Astrocyte of the hippocampus (primary cell): ENCODE data around the gene UBTD1.
A peak's percentile ranks its signal among the peaks of the same experiment; 100 is the strongest.
"Not testable (repeated sequence)": the region's sequence is repeated elsewhere in the genome, so short reads cannot be mapped to it uniquely, and the experiment has no call there.

Experiments used
- DNase-seq: peaks from one replicate; pipeline ENCODE4 v3.0.0; 2011; ENCODE audit warnings: low read depth, low spot score

Gene UBTD1

DNA sequence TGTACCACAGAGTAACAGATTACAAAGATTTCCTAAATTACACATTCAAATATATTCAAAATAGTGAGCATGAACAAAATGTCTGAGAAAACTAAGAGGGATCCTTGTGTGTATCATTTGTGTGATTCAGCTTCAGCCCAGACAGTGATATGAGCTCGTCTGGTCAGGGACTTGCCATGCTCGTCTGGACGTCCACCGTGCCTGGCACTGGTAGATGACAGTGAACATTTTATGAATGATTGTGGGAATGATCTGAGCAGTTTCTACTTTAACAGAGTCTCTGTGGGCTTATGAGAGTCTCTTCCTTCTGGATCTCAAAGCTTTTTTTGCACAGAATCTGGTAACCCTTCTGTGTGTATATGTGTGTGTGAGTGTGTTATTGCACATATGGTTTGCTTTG is 39.7 kb downstream of the UBTD1 start:
- peak; percentile 64 for DNase-seq

DNA sequence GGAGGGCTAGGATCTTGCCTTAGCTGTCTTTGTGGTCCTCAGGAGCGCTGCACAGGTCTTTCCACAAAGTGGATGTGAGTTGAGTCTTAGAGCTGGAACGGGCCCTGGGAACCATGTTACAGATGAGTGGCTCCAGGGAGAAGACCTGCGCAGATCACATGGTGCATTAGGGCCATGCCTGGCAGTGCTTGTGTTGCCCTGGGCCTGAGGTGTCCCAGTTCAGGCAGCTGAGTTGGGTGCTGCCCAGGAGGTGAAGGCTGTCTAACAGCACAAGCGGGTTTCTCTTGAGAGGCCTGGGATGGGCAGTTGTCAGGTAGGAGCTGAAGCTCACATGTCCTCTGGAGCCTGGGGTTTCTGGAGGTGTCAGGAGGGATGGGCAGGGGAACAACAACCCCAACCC is 40.1 kb downstream of the UBTD1 start:
- no peak for DNase-seq

DNA sequence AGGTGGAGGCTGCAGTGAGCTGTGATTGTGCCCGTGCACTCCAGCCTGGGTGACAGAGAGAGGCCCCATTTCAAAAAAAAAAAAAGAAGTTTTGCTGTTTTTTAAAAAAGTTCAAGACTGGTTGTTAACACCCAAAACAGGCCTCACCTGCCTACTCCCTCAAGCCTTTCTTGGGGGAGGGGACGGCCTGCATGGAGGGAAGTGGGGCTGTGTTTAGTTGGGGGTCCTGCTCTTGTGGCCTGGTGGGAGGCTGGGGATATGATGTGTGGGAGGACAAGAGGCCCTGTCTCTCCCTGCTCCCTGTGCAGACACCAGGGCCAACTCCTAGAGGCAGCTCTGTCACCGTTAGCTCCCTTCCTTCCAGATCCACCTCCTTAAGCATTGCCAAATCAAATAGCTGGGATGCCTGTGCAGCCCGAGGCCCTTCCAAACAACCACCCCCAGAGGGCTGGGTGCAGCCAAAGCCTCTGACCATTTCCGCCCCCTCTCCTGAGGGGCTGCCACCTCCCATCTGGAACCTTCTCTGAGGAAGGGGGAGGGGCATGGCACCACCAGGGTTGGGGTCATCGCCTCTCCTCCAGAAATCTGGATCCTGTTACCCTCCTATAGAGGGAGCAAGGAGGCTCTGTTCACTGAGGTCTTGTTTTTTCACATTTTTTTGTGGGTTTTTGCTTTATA is 40.9 kb downstream of the UBTD1 start:
- peak; percentile 90 for DNase-seq

DNA sequence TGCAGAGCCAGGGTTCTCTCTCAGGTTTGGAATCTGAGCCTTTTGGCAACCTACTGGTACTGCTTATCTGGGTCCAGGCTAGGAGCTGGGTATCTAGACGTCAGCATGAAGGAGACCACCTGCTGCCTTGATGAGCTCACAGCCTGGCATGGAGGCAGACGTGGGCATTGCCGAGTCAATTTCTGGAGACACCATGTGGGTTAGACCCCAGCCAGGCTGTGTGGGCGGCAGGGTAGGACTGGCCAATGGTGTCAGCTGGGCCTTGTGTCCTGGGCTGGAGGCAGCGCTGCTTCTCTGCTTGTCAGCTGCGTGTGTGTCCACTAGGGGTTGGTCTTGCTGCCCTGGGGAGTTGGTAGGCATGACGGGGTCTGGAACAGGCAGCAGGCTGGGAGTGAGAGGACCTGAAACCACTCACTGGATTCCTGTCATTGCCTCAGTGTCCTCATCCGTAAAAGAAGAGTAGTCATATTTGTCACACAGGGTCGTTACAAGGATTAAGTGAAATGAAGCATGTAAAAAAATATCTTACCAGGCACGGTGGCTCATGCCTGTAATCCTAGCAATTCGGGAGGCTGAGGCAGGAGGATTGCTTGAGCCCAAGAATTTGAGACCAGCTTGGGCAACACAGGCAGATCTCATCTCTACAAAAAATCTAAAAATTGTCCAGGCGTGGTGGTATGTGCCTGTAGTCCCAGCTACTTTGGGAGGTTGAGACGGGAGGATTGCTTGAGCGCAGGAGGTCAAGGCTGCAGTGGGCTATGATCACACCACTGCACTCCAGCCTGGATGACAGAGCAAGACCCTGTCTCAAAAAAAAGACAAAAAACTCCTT is 42.2 kb downstream of the UBTD1 start:
- no peak for DNase-seq

DNA sequence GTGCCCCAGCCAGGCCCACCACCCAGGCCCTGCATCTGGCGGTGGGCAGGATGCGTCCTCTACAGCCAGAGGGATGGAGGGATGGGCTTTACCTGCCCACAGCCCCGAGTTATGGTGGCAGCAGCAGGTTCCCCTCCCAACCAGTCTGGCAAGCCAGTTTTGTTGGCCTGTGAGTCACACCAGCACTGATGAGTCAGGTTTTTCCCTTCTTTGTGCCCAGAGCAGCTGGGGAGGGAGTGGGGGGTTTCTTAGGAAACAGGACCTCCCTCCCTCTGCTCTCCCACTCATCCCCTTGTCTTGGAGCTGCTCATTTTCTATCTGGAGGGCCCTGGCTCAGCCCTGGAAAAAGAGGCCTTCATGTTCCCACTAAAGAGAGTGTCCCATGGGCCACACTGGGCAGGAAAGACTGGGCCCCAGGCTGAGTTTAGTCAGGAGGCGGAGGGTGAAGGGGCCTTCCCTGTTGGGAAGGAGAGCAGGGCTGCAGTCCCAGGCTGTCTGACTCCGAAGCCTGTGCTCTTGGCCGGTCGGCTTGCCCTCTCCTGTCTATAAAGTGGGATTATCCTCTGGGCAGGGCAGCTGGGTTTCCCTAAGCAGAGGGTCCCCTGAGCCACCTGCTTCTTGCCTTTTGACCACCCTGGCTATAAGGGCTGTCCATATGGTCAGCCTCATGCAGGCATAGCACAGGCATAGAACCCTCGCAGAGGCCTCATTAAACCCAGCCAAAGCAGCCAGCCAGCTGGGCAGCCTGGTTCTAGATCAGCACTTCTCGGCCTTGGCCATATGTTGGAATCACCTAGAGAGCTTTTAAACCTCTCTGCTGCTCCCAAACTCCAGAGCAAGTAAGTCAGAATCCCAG is 43.7 kb downstream of the UBTD1 start:
- peak; percentile 96 for DNase-seq

DNA sequence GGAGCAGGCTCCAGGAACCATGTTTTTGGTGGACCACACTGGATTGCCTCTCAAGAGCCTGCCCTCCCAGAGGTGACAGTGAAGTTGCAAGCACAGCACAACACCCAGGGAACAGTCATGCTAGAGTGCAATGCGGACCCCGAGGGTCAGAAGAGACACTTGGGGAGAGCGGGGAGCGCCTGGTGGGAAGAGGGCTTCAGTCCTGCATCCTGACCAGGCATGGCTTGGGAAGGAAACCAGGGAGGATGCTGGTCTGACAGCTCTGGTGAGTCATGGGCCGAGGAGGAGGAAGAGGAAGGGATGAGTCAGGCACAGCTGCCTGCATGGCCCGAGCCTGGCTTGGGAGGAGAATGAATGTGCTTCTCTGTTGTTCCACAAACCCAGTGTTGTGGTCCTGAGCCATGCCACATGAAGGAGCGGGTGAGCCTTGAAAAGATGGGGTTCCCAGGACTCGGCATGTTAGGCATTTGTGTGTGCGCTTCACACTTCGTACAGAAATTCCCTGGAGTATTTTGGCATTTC is 44.4 kb downstream of the UBTD1 start:
- DNase-seq: peak; percentile 95

DNA sequence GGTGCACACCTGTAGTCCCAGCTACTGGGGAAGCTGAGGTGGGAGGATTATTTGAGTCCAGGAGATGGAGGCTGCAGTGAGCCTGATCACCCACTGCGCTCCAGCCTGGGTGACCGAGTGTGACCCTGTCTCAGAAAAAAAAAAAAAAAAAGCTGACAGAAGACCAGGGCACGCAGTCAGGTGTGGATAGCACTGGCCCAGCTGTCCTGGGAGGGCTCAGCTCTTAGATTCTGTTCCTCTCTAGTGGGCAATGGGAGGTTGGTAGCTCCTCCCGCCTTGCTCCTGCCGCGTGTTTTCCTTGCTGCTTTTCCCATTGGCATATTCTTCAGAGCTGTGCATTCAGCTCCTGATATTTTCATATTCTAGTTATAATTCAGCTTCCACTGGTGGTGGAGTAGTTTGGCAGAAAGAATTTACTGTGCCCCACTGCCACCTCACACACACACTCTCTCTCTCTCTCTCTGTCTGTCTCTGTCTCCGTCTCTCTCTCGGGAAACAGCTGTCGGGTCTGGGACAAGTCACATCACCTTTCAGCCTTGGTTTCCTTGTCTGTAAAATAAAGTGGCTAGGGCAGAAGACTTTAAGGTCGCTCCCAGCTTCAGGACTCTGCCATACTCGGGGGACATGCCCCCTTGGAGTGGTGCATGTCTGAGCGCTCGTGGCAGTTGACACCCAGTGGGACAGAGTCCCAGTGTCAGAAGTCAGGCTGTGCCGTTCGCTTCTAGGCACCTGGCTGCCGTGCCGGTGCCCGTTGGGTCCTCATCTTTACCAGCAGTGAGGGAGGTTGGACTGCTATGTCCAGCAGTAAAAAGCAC is 47.9 kb downstream of the UBTD1 start:
- no peak for DNase-seq

DNA sequence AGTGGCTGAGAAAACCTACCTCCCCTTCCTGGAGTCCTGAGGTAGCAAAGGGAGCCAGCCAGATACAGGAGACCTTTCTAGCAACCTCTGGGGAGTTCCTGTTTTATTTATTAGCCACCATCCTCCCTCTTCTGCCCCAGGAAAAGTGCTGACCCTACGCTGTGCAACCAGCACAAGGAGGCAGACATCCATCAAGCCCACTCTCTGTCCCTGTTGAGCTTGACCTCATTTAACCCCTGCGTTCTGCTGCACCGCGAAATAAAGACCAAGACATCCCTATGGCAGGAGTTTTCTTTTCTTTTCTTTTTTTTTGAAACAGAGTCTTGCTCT is 48.5 kb downstream of the UBTD1 start:
- DNase-seq: no peak

DNA sequence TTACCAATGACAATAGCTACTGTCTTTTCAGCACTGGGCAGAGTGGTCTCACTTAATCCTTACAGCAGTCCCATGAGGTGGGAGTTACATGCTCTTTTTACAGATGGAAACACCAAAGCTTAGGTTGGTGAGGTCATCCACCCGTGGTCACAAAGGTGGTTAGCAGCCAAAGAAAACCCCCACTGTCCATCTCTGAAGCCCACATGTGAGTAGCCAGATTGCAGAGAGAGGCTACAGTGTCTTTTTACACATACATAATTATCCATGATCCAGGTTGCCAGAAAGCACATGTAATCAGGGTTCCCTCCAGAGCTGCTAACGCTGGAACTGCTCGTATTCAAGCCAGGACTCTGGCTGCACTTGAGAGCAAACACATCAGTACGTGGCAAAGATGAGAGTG is 49.2 kb downstream of the UBTD1 start:
- DNase-seq: peak; percentile 50

DNA sequence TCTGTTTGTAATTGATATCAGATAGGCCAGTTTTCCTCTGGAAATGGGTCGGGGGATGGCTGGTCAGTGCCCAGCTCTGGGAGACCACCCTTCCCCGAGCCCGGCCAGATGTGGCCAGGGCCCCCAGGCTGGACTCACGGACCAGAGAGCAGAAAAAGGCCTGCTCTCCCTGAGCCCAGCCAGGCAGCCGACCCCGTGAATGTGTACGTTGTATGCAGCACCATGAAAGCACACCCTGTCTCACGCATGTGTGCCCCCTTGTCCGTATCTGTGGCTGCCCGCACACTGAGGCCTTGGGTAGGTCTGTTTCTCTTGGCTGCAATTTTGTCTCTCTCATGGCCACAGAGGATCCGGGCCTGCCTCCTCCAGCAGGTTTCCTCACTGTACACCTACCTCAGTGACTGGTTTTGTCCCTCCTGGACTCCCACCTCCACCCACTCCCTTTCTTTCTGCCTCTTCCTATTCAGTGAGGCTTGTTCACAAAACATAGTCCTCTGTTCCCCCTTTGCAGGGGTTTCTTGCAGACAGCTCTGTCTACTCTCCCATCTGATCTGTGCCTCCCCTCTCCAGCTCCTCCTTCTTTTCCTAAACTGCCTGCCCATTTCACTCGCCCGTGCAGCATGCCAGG is 50.2 kb downstream of the UBTD1 start:
- no peak for DNase-seq

DNA sequence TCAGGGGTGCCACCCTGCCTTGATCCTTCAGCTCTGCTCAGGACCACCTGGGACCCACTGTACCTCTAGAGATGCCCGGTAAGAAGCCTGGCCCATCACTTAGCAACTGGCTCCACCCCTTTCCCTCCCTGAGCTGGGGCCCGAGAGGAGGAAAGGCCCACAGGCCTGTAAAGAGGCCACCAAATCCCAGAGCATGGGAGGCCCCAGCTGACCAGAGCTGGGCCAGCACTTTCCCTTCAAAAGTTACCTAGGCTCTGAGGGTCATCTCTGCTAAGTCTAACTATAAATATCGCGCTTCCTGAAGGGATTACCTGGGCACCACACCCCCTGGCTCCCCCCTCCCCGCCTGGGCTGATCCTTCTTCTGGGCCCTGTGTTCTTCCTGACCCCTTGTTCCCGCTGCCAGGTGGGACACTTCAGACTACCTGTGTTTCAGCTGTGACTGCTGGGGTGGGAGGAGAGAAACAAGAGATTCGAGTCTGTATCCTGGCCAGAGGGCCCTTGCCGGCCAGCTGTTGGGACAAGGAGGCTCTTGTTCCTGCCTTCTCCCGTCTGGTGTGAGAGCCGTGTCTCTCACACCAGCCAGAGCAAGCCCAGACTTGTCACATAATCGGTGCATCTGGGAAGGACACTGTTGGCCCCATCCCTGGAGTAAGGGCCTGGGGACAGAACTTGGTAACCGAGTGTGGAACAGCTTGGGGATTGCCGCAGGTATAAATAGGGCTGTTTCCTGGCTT is 51.0 kb downstream of the UBTD1 start:
- DNase-seq: no peak

DNA sequence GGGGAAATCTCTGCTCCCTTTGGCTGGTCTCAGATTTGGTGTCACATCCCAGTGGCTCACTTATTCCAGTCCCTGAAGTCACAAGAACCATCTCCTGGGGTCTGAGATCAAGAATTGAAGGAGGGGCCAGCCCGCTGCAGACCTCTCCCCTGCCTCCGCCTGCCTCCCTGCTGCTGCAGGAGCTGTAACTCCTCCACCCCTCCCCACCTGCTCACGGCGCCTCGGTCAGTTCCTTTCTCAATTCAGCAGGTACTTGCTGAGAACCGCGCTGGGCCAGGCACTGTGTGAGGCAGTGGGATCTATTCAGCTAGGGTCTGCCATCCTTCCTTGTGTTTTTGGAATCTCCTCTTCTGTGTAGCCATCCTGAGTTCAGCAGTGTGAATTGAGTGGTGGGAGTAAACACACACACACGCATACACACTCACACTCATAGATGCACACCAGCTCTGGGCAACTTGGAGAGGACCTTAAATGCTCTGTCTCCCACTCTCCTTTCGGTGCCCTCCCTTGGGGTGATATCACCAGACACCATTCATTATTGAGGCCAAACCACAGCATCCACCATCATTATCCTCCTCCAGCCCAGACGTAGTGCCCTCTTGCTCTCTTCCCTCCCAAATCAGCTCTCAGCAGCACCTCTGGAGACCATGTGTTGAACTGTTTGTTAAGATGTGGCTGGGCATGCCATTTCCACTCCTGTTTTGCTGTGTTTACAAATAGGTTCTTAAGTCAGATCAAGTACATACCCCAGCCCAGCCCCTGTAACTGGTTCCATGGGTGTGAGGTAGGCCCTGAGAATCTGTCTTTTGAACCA is 51.8 kb downstream of the UBTD1 start:
- DNase-seq: no peak

DNA sequence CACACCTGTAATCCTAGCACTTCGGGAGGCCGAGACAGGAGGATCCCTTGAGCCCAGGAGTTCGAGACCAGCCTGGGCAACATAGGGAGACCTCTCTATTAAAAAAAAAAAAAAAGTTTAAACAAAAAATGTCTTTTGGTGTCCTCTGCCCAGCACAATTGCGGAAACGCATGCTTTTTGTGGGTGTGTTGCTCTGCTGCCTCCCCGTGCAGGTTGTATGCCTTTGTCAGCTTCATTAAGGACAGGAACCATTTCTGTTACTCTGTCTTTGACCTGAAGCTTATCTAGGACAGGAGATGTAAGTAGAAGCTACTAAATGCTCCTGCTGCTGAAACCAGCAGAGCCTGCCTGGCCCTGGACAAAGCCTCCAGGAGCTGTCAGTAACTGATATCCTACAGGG is 52.5 kb downstream of the UBTD1 start:
- DNase-seq: no peak

DNA sequence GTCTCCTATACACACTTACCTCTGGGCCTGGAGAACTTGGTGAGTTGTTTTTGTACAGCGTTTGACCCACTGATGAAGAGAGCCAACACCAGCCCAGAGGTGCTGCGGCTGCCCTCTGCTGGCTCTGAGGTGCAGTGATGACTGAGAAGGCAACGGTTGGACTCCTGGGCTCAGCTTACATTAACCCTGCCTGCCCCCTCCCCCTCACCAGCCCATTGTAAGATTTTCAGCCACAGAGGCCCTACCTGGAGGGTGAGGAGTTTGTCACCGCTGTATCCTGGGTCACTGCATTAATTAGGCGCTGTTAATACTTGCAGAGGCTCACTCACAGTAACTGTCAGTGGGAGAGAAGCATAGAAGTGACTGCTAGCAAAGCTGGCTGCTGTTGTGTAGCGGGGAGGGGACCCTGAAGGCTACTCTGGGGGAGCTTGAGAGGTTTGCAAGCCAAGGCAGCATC is 54.9 kb downstream of the UBTD1 start:
- DNase-seq: peak; percentile 68

DNA sequence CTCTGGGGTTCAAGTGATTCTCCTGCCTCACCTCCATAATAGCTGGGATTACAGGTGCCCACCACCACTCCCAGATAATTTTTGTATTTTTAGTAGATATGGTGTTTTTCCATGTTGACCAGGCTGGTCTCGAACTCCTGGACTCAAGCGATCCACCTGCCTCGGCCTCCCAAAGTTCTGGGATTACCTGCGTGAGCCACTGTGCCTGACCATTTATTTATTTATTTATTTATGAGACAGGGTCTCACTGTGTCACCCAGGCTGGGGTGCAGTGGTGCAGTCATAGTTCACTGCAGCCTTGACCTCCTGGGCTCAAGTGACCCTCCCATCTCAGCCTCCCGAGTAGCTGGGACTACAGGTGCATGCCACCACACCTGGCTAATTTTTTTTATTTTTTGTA is 55.6 kb downstream of the UBTD1 start:
- DNase-seq: not testable (repeated sequence)

DNA sequence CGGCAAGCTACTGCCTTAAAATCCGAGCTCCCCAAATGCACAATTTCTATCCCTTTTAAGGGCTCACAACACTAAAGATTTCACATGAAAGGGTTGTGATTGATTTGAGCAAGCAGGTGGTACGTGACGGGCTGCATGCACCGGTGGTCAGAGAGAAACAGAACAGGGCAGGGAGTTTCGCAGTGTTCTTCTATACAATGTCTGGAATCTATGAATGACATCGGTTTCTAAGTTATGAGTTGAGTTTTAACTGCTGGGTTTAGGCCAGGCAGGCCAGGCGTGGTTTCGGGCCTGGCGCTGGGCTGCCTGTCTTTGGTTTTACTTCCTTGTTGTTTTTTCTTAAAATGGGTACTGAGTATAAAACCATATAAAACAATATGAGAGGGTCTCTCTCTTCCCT is 56.8 kb downstream of the UBTD1 start:
- not testable (repeated sequence) for DNase-seq

DNA sequence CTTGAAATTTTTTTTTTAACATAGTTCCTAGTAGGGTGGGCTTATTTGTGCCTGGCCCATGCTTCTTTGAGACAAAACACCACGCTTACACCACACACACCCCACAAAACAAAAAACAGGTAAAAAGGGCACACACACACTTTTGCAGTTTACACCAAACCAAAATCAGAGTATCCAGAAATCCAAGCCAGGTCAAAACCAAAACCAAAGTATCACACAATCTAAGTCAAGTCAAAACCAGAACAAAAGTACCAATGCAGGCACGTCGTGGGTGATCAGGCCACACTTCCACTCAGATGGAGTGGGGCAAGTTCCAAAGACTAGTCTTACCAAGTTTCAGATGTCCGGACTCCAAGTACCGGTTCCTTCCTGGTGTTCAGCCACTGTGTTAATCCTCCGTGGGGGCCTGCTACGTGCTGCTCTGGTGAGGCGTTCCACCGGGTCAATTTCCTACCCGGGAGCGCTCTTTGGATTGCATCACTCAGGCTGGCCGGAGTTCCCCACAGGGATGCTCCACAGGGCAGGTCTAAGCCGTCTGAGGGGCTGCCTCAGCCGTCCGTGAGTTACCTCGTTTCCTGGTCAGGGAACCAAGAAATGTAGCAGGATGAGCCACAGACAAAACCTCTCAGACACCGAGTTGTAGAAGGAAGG is 62.1 kb downstream of the UBTD1 start:
- DNase-seq: not testable (repeated sequence)

DNA sequence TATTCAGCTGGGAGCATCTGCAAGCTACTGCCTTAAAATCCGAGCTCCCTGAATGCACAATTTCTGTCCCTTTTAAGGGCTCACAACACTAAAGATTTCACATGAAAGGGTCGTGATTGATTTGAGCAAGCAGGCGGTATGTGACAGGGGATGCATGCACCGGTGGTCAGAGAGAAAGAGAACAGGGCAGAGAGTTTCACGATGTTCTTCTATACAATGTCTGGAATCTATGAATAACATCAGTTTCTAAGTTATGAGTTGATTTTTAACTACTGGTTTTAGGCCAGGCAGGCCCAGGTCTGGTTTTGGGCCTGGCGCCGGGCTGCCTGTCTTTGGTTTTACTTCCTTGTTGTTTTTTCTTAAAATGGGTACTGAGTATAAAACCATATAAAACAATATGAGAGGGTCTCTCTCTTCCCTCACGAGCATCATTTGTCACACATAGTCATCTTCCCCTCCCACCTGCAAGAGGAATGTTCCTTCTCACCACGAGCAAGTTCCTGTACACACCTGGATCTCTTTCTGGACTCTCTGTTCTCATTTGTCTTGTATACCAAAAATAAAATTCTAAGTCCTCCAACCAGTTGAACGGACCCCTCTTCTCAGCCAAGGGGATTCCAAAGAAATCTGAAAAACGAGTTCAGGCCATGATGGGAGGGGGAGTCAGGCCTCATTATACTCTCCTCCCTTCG is 62.8 kb downstream of the UBTD1 start:
- not testable (repeated sequence) for DNase-seq
